ENCODE results near the gene KRI1.

- no peak for TF ChIP-seq CTCF (IDR thresholded peaks at IDR 0.05)
- no peak for TF ChIP-seq POLR2AphosphoS5 (IDR thresholded peaks at IDR 0.05)
- no peak for TF ChIP-seq POLR2A (IDR thresholded peaks at IDR 0.05)
These were observed 36.2 kb upstream of the KRI1 start for GRCh38 chr19:10601999-10602329.
